Endothelial cell of hepatic sinusoid (primary cell): ENCODE measurements around the gene LRRN3.

ENCODE experiments used
- in situ Hi-C: cut with HindIII; loops from 2 replicates; pipeline ENCODE4 v1.10.0; 2017; ENCODE audit warnings: low sequenced_read_pairs

Gene LRRN3

DNA sequence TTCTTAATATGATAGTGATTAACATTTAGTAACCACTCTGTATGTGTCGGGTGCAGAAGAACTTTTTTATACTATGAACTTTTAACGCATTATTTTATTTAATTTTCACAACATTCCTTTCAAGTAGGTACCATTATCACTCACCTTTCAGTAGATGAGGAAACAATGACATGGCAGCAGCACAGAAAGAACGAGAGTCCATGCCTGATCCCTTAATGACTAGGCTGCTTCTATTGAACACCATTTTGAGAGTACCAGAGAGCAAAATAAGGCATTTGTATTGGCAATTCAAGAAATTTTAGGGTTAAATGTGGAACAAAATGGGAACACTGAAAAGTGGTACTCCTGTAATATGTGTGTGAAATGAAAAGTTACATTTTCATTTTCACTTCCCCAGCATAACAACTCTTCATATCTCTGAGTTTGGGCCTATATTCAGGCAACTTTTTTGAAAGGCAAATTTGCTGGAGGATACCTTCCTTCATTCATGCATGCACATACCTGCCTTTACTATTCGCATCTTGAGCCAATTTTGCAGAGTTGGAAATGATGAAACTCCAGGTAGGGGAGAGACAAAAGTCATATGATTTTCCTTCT is 12.8 kb downstream of the LRRN3 start:
- in situ Hi-C loops, result no loop called here

DNA sequence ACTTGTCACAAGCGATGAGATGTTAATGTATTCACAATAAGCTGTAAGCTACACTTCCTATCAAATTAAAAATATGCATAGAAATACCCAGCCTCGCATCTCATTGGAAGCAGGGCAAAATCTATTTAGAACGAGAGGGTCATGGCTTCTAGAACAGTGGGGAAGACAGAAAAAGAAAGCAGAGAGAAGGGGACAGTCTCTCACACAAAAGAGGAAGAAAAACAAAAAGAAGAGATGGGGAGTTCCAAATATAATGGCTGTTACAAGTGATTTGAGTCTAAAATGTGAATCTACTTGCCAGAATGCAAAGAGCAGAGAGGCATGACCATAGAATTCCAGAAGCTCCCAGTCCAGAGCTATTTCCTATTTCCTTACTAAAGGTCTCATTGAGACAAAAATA is 13.8 kb downstream of the LRRN3 start:
- in situ Hi-C loops, result no loop called here

- in situ Hi-C loops, result no loop called here
Measured at GRCh38 chr7:111105269-111105668, 14.3 kb downstream of the LRRN3 start.

DNA sequence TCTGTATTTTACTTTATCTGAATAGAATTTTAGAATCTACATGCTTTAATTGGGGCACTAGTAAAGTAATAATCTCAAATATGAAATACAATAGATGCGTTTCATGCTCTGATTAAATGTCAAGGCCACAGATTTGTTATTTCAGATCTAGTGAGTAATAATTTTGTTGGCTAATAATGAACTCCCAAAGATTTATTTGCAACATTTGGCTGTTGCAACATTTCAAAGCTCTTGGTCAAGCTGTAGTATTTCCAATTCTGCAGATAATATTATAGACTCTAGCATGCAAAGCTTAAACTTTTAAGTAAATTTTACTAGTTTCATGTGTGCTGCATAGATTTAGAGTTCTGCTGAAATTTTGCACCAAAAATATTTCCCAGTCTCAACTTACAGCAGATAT is 16.7 kb downstream of the LRRN3 start:
- in situ Hi-C loops, result no loop called here

DNA sequence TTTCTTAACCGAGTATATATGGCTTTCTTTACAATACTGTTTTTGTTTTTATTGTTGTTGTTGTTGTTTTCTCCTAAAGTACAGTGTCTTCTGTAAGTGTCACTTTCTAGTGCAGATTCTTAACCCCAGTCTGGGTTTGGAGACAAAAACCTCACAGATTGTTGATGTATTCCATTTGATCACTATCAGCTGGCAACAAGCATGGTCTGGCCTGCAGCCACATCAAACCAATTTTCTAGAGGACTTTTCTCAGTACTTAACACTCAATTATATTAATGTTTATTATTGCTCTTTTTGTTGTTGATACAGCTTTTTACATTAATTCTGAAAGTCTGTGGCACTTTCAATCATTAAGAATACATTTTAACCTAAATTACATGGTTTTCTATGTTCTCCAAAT is 17.1 kb downstream of the LRRN3 start:
- in situ Hi-C loops, result no loop called here

GRCh38 chr7:111108496-111108895 is 17.6 kb downstream of the LRRN3 start:
- in situ Hi-C loops, result no loop called here

DNA sequence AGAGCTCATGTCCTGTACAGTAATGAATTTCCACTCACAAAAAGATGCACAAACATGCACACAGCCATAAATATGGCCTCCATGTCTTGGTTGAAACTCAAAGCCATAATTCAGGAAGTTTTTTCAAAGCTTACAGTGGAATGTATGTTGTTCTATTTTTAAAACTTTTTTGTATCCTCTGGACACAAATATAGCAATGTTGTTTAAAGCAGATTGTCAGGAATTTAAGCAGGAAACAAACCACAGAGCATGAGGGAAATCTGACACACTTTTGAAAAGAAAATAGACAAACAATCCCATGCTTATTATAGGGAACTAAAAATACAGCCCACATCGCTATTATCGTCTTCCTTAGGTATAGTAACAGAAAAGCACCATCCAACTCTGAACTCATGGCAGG is 21.5 kb downstream of the LRRN3 start:
- in situ Hi-C loops, result no loop called here

DNA sequence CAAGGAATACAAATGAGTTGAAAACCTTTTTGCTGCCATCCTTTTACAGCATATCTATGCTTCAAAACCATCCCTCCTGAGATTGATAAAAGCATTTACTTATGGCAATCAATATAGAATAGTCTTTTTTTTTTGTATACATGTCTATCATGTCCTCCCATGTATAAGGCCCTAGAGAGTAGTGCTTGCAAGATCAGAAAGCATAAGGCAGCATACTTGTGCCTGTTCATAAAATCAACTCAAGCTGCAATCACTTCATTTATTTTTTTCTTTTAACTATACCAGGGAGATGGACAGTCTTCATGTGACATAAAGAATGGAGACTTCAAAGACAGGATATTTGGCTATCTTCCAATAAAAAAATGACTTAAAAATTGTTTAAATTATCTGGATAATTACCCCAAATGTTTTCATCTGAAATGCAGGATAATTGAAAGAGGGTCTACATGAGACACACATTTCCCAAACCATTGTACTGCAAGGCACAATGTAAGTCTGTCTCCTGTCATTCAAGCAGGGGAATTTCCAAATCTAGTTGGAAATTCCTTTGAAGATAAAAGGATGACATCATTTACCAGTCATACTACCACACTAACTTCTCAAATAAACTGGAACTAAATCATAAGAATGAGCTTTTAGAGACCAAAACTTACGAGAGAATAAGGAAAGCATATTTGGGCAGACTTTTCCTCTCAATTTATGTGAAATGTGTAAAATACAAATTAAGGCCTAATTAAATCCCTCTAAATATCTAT is 22.5 kb downstream of the LRRN3 start:
- in situ Hi-C loops, result no loop called here

DNA sequence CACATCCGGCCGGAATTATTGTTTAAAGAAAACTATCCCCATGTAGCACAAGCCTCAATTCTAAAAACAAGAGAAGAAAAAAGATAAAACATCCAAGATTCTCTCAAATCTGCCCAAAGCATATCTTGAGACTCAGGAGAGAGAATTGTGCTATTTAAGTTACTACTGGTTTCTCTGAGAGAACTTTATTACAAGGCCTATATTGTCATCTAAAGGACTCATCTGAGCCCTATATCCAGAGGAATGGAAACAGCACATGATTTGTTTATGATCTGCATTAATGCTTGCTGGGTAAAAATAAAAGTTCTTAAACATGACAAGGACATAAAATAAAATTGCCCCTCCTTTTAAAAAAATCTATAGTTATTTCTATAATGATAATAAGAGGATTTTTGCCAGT is 25.0 kb downstream of the LRRN3 start:
- in situ Hi-C loops, result no loop called here

DNA sequence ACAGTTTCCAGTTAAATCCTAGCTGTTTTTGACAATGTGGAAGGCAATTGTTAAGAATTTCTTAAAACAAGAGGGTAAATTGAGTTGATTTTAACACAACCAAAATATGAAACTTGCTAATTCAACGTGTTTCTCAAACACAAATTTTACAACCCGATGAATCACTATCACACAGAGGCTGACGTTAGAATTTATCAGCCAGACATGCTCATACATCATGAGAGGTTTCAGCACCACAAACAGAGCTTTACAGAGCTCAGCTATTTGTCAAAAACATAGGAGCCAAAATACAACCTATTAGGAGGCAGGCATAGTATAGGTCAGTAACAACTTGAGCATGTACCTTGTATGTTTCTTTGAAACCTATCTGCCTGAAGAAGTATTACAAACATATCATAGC is 36.1 kb downstream of the LRRN3 start:
- in situ Hi-C loops, result no loop called here

DNA sequence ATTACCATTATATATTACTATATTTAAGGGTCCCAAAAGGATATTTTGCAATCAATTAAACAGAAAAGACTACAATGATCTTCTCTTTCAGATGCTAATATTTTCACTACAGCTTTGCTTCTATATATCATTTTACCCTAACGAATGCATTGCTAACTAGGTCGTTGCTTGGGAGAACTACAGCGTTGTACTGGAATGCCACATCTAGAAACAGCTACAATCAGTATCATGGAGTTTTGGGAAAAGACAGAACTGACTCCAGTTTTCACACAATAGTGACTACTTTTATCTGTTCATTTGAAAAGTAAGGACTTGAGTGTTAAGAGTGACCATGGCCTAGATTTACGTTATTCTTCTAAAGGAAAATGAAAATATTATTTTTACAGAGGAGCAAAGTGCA is 38.5 kb downstream of the LRRN3 start:
- in situ Hi-C loops, result no loop called here

- in situ Hi-C loops, result no loop called here
Measured at GRCh38 chr7:111132833-111133232, 41.9 kb downstream of the LRRN3 start.

DNA sequence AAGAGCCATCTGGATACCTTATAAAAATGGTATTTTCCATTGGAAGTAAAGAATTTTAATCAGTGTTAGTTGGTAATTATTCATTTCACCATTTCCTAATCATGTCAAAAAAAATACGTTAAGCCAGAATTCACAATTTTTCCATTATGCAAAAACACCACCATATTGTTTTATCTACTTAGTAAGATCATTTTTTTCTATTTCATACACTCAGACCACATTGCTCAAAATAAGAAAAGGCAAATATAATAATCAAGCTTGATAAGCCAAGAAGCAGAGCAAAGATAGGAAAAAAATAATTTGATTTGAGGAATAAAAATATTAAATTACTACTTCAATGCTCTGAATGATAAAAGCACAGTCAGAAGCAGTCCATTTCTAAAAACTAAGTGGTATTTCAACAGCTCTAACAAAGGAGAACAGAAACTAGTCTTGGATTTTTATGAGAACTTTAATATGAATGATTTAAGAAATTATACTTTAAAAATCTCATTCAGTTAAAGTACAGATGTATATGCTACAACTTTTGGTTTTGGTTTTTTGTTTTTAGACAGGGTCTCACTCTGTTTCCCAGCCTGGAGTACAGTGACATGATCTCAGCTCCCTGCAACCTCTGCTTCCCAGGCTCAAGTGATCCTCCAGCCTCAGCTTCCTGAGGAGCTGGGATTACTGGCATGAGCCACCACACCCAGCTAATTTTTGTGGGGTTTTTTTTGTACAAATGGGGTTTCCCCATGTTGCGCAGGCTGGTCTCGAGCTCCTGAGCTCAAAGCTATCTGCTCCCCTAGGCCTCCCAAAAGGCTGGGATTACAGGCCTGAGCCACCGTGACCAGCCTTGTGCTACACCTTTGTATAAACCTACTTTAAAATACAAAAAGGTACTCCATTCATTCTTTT is 46.6 kb downstream of the LRRN3 start:
- in situ Hi-C loops, result no loop called here

- in situ Hi-C loops, result no loop called here
Measured at GRCh38 chr7:111138193-111138569, 47.3 kb downstream of the LRRN3 start.

- in situ Hi-C loops, result no loop called here
Measured at GRCh38 chr7:111138586-111138985, 47.7 kb downstream of the LRRN3 start.

DNA sequence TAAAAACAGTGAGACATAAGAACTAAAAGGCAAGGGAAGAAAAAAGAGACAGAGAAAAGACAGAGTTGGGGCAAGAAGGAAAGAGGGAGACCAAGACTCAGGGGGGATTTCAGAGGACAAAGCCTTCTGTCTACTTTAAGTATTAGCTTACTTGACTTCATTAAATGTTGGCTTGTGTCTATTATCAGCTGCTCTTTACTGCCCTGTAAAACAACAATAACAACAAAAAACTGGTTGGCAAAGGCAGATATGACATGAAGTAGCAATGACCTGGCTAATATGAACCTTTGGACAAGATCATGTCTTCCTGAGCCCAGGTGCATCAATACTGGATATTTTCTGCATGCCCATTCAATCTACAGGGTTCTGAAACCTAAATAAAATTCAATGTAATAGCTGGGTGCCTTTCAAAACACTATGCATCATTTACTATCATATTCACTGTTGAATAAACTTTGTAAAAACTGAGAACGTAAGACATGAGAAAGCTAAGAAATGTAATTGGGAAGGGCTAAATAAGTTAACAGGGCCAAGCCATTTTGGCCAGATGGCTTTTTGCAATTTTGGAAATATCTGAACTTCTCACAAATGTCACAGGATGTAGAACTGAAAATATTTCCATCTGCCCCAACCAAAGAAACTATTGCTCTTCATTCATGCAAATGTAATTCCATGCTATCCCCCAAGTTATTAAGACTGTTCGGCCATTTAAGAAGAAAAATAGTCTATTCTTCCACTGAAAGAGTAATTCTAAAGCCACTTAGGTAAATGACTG is 49.4 kb downstream of the LRRN3 start:
- in situ Hi-C loops, result no loop called here

GRCh38 chr7:111145472-111145871 is 54.5 kb downstream of the LRRN3 start:
- in situ Hi-C loops, result no loop called here

GRCh38 chr7:111146136-111146535 is 55.2 kb downstream of the LRRN3 start:
- in situ Hi-C loops, result no loop called here

GRCh38 chr7:111147708-111148533 is 57.0 kb downstream of the LRRN3 start:
- in situ Hi-C loops, result no loop called here

- in situ Hi-C loops, result no loop called here
Measured at GRCh38 chr7:111150709-111151108, 59.8 kb downstream of the LRRN3 start.
